ENCODE results near the gene KY. TPM values are rescaled to one million over a fixed set of nuclear protein-coding genes. Genes with fewer than 3 reads are reported as not detected.

KY gene
- total and polyA plus RNA-seq, 9 of the 15 experiments (the other 6 are each of a cell fraction or from before 2014, with no cell fraction given) = not detected

- H4K20me1 ChIP-seq (replicated peaks; ENCODE audit: control insufficient read depth, insufficient read depth, low read length) = no peaks in the 10 kb centered on the region
- no peak for DNase-seq (ENCODE audit: extremely low read depth in 1 of 4, low spot score in 3 of 4)
- H3K36me3 ChIP-seq (ENCODE audit: control insufficient read depth, insufficient read depth, low read length) = no peaks in the 10 kb centered on the region
- no peaks in the 10 kb centered on the region for H3K9me1 ChIP-seq (ENCODE audit: control insufficient read depth, insufficient read depth, low read length)
- H3K9ac ChIP-seq (ENCODE audit: insufficient read depth in 1 of 2, low read depth in 2 of 2, low read length in 2 of 2) = no peak overlapping the region
- no peak overlapping the region for H3K4me3 ChIP-seq
- H3K4me1 ChIP-seq (replicated peaks in 1 of 2; ENCODE audit: control insufficient read depth in 2 of 2, insufficient read depth in 2 of 2, low read length in 2 of 2) = no peaks in the 10 kb centered on the region
- CTCF ChIA-PET (ENCODE audit: low intra/inter-chr PET ratio) = no interaction called here
- POLR2A ChIA-PET = no interaction called here
- BruUV-seq (replicated peaks) = no TSS peak
- ATAC-seq = no peak
- H3K27me3 ChIP-seq (ENCODE audit: control insufficient read depth in 2 of 2, insufficient read depth in 2 of 2, low read length in 2 of 2) = no peaks in the 10 kb centered on the region
- no peak overlapping the region for H3K27ac ChIP-seq (ENCODE audit: extremely low read depth, low read depth, low read length)
- H3K4me2 ChIP-seq (ENCODE audit: insufficient read depth, low read length) = no peak overlapping the region
- TF ChIP-seq ZNF780A (CRISPR knock-in tag; IDR thresholded peaks at IDR 0.05) (no peak), HMGXB4 (CRISPR knock-in tag; IDR thresholded peaks at IDR 0.05) (no peak)
- in situ Hi-C loops (cut with MboI) = no loop called here
- no peaks in the 10 kb centered on the region for H3K9me3 ChIP-seq (replicated peaks; ENCODE audit: control insufficient read depth, insufficient read depth, low read depth, low read length)
- H3K79me2 ChIP-seq (ENCODE audit: control insufficient read depth, insufficient read depth, low read length) = no peaks in the 10 kb centered on the region
- H2AFZ ChIP-seq (ENCODE audit: low read depth, low read length) = no peak overlapping the region
- intact Hi-C loops (cut with micrococcal nuclease) = no loop called here
- WGBS (ENCODE audit: insufficient coverage, low coverage, missing lambda C conversion rate) = 0% methylated on average over 11 of the region's 11 CpGs
- FAIRE-seq = no peak
These were observed 47.2 kb upstream of the KY start for GRCh38 chr3:134697830-134698689.

DNA sequence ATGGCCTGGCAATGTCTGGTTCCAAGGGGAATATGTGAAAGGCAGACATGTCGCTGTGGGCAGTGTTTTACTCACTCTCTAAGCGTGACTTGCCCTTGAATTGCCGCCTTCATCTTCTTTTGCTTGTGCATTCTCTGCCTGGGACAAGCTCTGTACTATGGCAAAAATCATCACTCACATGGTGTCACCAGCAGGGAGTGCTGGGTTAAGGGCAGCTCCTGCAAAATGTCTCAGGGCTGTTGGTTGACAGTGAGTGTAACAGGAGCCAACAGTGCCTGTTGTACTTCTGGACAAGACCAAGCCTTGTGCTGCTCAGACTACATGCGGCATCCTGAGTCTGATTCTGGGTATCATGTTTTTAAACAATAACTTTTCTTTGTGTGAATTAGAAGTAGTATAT is 45.3 kb upstream of the KY start:
- H3K27me3 ChIP-seq (ENCODE audit: control insufficient read depth in 2 of 2, insufficient read depth in 2 of 2, low read length in 2 of 2) = no peaks in the 10 kb centered on the region
- in situ Hi-C loops (cut with MboI) = no loop called here
- ChIA-PET CTCF (ENCODE audit: low intra/inter-chr PET ratio) (no interaction called here), POLR2A (no interaction called here)
- no peak overlapping the region for H3K27ac ChIP-seq (ENCODE audit: extremely low read depth, low read depth, low read length)
- BruUV-seq (replicated peaks) = no TSS peak
- no peak overlapping the region for H3K4me3 ChIP-seq
- no peaks in the 10 kb centered on the region for H3K36me3 ChIP-seq (ENCODE audit: control insufficient read depth, insufficient read depth, low read length)
- ATAC-seq (no peak), FAIRE-seq (no peak), DNase-seq (ENCODE audit: extremely low read depth in 1 of 4, low spot score in 3 of 4) (no peak)
- H3K9ac ChIP-seq (ENCODE audit: insufficient read depth in 1 of 2, low read depth in 2 of 2, low read length in 2 of 2) = no peak overlapping the region
- no peaks in the 10 kb centered on the region for H3K79me2 ChIP-seq (ENCODE audit: control insufficient read depth, insufficient read depth, low read length)
- TF ChIP-seq ZNF655 (CRISPR knock-in tag; IDR thresholded peaks at IDR 0.05) (no peak), SP2 (IDR thresholded peaks at IDR 0.05; ENCODE audit: extremely low read depth, low read depth, low read length, poor library complexity, severe bottlenecking) (no peak)
- H3K4me1 ChIP-seq (replicated peaks in 1 of 2; ENCODE audit: control insufficient read depth in 2 of 2, insufficient read depth in 2 of 2, low read length in 2 of 2) = no peaks in the 10 kb centered on the region
- 0% methylated on average over 2 of the region's 4 CpGs for WGBS (ENCODE audit: insufficient coverage, low coverage, missing lambda C conversion rate)
- H3K4me2 ChIP-seq (ENCODE audit: insufficient read depth, low read length) = no peak overlapping the region
- H3K9me3 ChIP-seq (replicated peaks; ENCODE audit: control insufficient read depth, insufficient read depth, low read depth, low read length) = no peaks in the 10 kb centered on the region
- H2AFZ ChIP-seq (ENCODE audit: low read depth, low read length) = no peak overlapping the region
- no peaks in the 10 kb centered on the region for H3K9me1 ChIP-seq (ENCODE audit: control insufficient read depth, insufficient read depth, low read length)
- intact Hi-C loops (cut with micrococcal nuclease) = no loop called here
- H4K20me1 ChIP-seq (replicated peaks; ENCODE audit: control insufficient read depth, insufficient read depth, low read length) = no peaks in the 10 kb centered on the region

Measured in K562 (cell line).